GM23248 (cell line): ENCODE measurements around the gene RASSF8. TPM values are rescaled to one million over a fixed set of nuclear protein-coding genes. Genes with fewer than 3 reads are reported as not detected.

Source experiments
- DNase-seq: peaks from one replicate; pipeline ENCODE4 v3.0.0-alpha.2; 2015
- H2AFZ ChIP-seq: fragments of 200-600 bp; sonication (generic); 2 replicates; pipeline ENCODE4 v1.6.1; 2016; ENCODE audit warnings: antibody characterized with exemption
- H3F3A ChIP-seq: fragments of 200-600 bp; sonication (generic); 2 replicates; pipeline ENCODE4 v1.6.1; 2016; ENCODE audit warnings: mild to moderate bottlenecking, antibody characterized with exemption, mixed run types; ENCODE audit not compliant: insufficient read depth
- H3K27ac ChIP-seq: fragments of 200-600 bp; sonication (generic); 2 replicates; pipeline ENCODE4 v1.5.1; 2016; ENCODE audit warnings: mild to moderate bottlenecking
- H3K27me3 ChIP-seq: fragments of 200-600 bp; sonication (generic); replicated peaks from 2 replicates; pipeline ENCODE4 v1.6.1; 2016; ENCODE audit warnings: mild to moderate bottlenecking; ENCODE audit not compliant: insufficient read depth
- H3K36me3 ChIP-seq: fragments of 200-600 bp; sonication (generic); 2 replicates; pipeline ENCODE4 v1.6.1; 2016; ENCODE audit warnings: low read depth, mild to moderate bottlenecking
- H3K4me1 ChIP-seq: fragments of 200-600 bp; sonication (generic); 2 replicates; pipeline ENCODE4 v1.6.1; 2016; ENCODE audit warnings: mild to moderate bottlenecking; ENCODE audit not compliant: insufficient read depth
- H3K4me2 ChIP-seq: fragments of 200-600 bp; sonication (generic); one replicate; pipeline ENCODE4 v1.6.1; 2016; ENCODE audit warnings: mild to moderate bottlenecking; ENCODE audit not compliant: unreplicated experiment
- H3K4me3 ChIP-seq: fragments of 200-600 bp; sonication (generic); 2 replicates; pipeline ENCODE4 v1.5.1; 2016; ENCODE audit warnings: mild to moderate bottlenecking
- H3K79me2 ChIP-seq: fragments of 200-600 bp; sonication (generic); 2 replicates; pipeline ENCODE4 v1.6.1; 2016; ENCODE audit warnings: mild to moderate bottlenecking; ENCODE audit not compliant: insufficient read depth
- H3K9ac ChIP-seq: fragments of 200-600 bp; sonication (generic); 2 replicates; pipeline ENCODE4 v1.6.1; 2016; ENCODE audit warnings: mild to moderate bottlenecking
- H3K9me2 ChIP-seq: fragments of 200-600 bp; sonication (generic); 2 replicates; pipeline ENCODE4 v1.6.1; 2016; ENCODE audit warnings: mixed run types, mild to moderate bottlenecking, moderate library complexity; ENCODE audit not compliant: insufficient read depth
- H3K9me3 ChIP-seq: fragments of 200-600 bp; sonication (generic); one replicate; pipeline ENCODE4 v1.6.1; 2017; ENCODE audit warnings: low read depth
- H4K20me1 ChIP-seq: fragments of 200-600 bp; sonication (generic); 2 replicates; pipeline ENCODE4 v1.6.0; 2016; ENCODE audit not compliant: insufficient read depth
- EZH2 ChIP-seq: fragments of 200-600 bp; sonication (generic); IDR thresholded peaks from 2 replicates; pipeline ENCODE4 v1.6.1; 2018; ENCODE audit warnings: antibody characterized with exemption, mild to moderate bottlenecking; ENCODE audit not compliant: insufficient read depth, poor library complexity, severe bottlenecking
- EZH2phosphoT487 ChIP-seq: fragments of 200-600 bp; sonication (generic); IDR thresholded peaks from 2 replicates; pipeline ENCODE4 v1.6.1; 2018; ENCODE audit warnings: antibody characterized with exemption, moderate library complexity, mild to moderate bottlenecking, low read depth; ENCODE audit not compliant: insufficient read depth
- WGBS, 2 experiments: methylation state at CpG; one replicate each; pipeline ENCODE4 v1.1.6; 2015 to 2017; ENCODE audit warnings: low lambda C conversion rate in 2 of 2, low coverage in 1 of 2; ENCODE audit errors: missing lambda C conversion rate in 2 of 2; 5-methylcytosine and 5-hydroxymethylcytosine counted together
- in situ Hi-C: fragments of 300-500 bp; cut with MboI; formaldehyde crosslinking; loops from 2 replicates; pipeline ENCODE4 v1.15.0; 2020
- polyA plus RNA-seq: library from polyadenylated mRNA; unstranded; fragments of >200 nt; fragmentation: Nextera tagmentation; extraction: Ambion mirVana; gene quantifications from 2 replicates; pipeline ENCODE4 v1.2.1, GENCODE V29; 2016
- total RNA-seq: library from RNA; depleted of rRNA; stranded (reverse); fragments of >200 nt; shearing (Covaris generic); gene quantifications from 2 replicates; pipeline ENCODE4 v1.2.3, GENCODE V29; 2014

RASSF8 gene
- total and polyA plus RNA-seq, 2 experiments from 2014 or later, result 11.2 to 80.1 TPM

- Histone ChIP-seq H3K27ac (peak overlapping the region; percentile 17; the same call in 1 of the 2 replicates), H3K9me3 (no peaks in the 10 kb centered on the region), H2AFZ (no peak overlapping the region), H3K4me3 (no peak overlapping the region), H3F3A (peaks cover 32% of the 10 kb centered on the region), H3K9me2 (no peaks in the 10 kb centered on the region), H3K9ac (no peak overlapping the region), H3K79me2 (peaks cover 100% of the 10 kb centered on the region), H3K4me2 (no peak overlapping the region), H3K4me1 (peaks cover 43% of the 10 kb centered on the region), H3K27me3 (no peaks in the 10 kb centered on the region), H4K20me1 (peaks cover 4% of the 10 kb centered on the region; the same call in 1 of the 2 replicates), H3K36me3 (no peaks in the 10 kb centered on the region)
- TF ChIP-seq EZH2 (no peak), EZH2phosphoT487 (no peak)
- 97 to 100% methylated on average over 4 of the region's 4 CpGs for WGBS, 2 experiments
- in situ Hi-C loops, result no loop called here
- no peak for DNase-seq
Observed at GRCh38 chr12:25980035-25980434, 21.6 kb downstream of the RASSF8 start.

GRCh38 chr12:25981597-25981996, 23.1 kb downstream of the RASSF8 start:
- no peaks in the 10 kb centered on the region for H3K9me3 ChIP-seq
- H3K79me2 ChIP-seq, result peaks cover 100% of the 10 kb centered on the region
- H3K4me1 ChIP-seq, result peaks cover 30% of the 10 kb centered on the region
- H3K36me3 ChIP-seq, result no peaks in the 10 kb centered on the region
- no peak overlapping the region for H2AFZ ChIP-seq
- in situ Hi-C loops, result no loop called here
- no peaks in the 10 kb centered on the region for H3K27me3 ChIP-seq
- H3K9me2 ChIP-seq, result no peaks in the 10 kb centered on the region
- H3F3A ChIP-seq, result peaks cover 25% of the 10 kb centered on the region
- H3K4me3 ChIP-seq, result no peak overlapping the region
- H3K4me2 ChIP-seq, result no peak overlapping the region
- no peak overlapping the region for H3K27ac ChIP-seq
- WGBS, 2 experiments, result 70 to 75% methylated on average over 3 of the region's 3 CpGs
- H4K20me1 ChIP-seq, result peaks cover 9% of the 10 kb centered on the region; the same call in 1 of the 2 replicates
- H3K9ac ChIP-seq, result no peak overlapping the region
- TF ChIP-seq EZH2phosphoT487 (no peak), EZH2 (no peak)
- DNase-seq, result no peak

- TF ChIP-seq EZH2, result no peak
- no peak for TF ChIP-seq EZH2phosphoT487
Observed at GRCh38 chr12:25982416-25982815, 23.9 kb downstream of the RASSF8 start.

GRCh38 chr12:25983625-25984024, 25.1 kb downstream of the RASSF8 start:
- Histone ChIP-seq H3K9ac (no peak overlapping the region), H3F3A (0 out of 2 replicates have a peak, but pooled peaks cover 11% of the 10 kb centered on the region), H3K27ac (no peak overlapping the region), H3K36me3 (no peaks in the 10 kb centered on the region), H4K20me1 (peaks cover 6% of the 10 kb centered on the region; the same call in 1 of the 2 replicates), H3K9me2 (no peaks in the 10 kb centered on the region), H3K4me2 (no peak overlapping the region), H2AFZ (no peak overlapping the region), H3K9me3 (no peaks in the 10 kb centered on the region), H3K4me1 (peaks cover 16% of the 10 kb centered on the region), H3K79me2 (peaks cover 100% of the 10 kb centered on the region), H3K4me3 (no peak overlapping the region), H3K27me3 (no peaks in the 10 kb centered on the region)
- TF ChIP-seq EZH2 (no peak), EZH2phosphoT487 (no peak)
- in situ Hi-C loops, result no loop called here
- no peak for DNase-seq
- 79 to 87% methylated on average over 4 of the region's 4 CpGs for WGBS, 2 experiments

More at GRCh38 chr12:25982416-25982815, 23.9 kb downstream of the RASSF8 start:
- in situ Hi-C loops, result no loop called here
- Histone ChIP-seq H3K9me3 (no peaks in the 10 kb centered on the region), H3K9me2 (no peaks in the 10 kb centered on the region), H3K36me3 (no peaks in the 10 kb centered on the region), H3K27me3 (no peaks in the 10 kb centered on the region), H3K4me2 (no peak overlapping the region), H3F3A (peaks cover 16% of the 10 kb centered on the region), H3K4me1 (peaks cover 21% of the 10 kb centered on the region), H3K9ac (no peak overlapping the region), H3K4me3 (no peak overlapping the region), H4K20me1 (peaks cover 6% of the 10 kb centered on the region; the same call in 1 of the 2 replicates), H3K79me2 (peaks cover 100% of the 10 kb centered on the region), H2AFZ (no peak overlapping the region), H3K27ac (no peak overlapping the region)
- 0% methylated on average over 1 of the region's 1 CpG for WGBS, 2 experiments
- no peak for DNase-seq
